Activated naive CD8-positive, alpha-beta T cell treated with anti-CD3 and anti-CD28 coated beads, Interleukin-2, amount 50 U/mL, for 16 hours (primary cell): ENCODE results near the gene NRXN2.
"Not testable (repeated sequence)": the region's sequence is repeated elsewhere in the genome, so short reads cannot be mapped to it uniquely, and the experiment has no call there.

Experiments used
- DNase-seq: peaks from one replicate; pipeline ENCODE4 v3.0.0-alpha.2; 2020; ENCODE audit warnings: low read depth, low spot score

NRXN2 gene

DNA sequence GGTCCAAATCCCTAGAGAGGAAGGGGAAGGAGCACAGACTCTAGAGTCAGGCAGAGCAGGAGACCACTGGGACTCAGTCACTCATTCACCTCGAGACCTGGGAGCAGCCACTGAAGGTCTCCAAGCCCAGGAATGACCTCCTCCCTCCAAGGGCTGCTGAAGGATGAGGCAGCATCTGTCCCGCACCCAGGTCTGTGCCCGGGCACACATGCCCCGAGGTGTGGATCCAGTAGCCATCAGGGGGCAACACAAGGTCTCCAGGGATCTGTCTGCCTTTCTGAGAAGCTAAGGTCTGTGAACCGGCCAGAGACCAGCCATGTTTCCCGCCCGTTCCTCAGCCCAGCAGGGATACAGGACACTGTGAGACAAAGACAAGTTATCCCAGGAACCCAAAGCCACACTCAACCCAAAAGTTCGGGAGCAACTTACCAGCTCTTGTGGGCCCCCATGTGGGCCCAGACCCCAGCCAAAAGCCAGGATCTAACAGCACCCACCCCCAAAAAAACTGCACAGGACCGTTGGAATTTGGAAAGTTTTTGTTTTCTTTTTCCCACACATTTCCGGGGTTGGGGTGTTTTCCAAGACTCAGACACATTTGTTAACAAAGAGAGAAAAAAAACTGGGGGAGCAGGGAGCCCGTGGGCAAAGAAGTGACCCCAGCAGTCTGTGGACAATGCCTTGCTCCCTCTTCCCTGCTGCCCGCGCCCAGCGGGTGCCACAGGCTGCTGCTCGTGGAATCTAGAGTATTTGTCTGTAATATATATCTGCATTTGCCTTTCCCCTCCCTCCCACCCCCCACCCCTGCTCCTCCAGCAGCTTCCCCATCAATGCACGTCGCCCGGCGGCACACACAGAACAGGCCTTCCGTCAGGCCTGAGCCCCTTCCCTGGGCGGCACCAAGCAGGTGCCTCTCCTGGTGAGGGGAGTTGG lies 117.1 kb downstream of the NRXN2 start:
- no peak for DNase-seq

GRCh38 chr11:64605244-64605560 lies 117.8 kb downstream of the NRXN2 start:
- DNase-seq: no peak

- DNase-seq: no peak
Measured at GRCh38 chr11:64604458-64605243, 118.3 kb downstream of the NRXN2 start.

DNA sequence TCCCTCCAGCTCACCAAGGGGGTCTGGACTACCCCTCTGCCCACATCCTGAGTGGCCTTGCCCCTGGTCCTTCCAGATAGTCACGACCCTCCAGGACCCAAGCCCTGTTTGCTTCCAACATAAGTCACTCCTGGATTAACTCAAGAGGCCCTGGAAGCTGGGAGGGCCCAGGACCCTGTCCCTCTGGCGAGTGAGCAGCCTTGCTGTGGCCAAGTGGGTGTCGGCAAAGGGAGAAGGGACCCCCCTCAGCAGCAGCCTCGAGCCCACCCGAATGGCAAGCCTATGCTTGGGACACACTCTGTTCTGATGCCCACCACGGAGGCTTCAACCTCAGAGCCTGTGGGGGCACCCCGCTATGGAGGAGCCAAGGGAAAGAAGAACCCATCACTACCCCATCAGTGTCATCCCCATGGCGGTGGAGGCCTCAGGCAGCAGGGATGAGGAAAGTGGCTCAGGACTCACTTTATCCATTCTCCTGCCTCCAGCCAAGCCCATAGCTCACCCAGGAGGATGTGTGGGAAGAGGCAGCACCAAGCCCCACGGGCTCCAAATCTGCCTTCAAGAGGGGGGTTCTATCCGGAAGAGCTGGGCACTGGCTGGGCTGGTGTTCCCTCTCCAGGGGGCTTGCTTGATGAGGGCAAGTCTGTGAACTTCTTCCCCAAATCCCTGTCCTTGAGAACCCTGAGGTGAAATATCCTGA lies 119.4 kb downstream of the NRXN2 start:
- DNase-seq: no peak

DNA sequence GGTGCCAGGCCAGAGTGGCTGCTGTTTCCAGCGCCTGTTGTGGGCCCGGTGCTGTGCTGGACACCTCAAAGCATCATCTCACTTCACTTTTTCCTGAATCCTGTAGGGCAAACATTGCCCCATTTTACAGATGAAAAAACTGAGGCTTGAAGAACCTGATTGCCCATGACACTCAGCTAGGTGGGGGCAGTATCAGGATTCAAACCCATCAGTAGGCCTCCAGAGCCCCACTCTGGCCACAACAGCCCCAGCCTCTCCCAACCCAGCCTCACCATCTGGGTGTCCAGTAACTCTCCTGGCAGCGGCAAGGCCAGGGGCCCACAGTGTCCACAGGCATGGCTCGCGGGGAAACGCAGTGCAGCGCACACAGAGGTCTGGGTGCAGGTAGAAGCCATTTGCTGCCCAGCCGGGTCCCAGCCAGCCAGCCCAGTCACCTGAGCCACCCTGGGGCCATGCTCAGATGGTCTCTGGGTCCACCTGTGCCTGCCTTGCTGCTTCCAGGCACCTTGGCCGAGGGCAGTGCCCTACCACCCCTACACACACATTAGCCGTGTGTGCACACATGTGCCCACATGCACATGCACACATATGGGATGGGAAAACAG lies 120.4 kb downstream of the NRXN2 start:
- DNase-seq: no peak

DNA sequence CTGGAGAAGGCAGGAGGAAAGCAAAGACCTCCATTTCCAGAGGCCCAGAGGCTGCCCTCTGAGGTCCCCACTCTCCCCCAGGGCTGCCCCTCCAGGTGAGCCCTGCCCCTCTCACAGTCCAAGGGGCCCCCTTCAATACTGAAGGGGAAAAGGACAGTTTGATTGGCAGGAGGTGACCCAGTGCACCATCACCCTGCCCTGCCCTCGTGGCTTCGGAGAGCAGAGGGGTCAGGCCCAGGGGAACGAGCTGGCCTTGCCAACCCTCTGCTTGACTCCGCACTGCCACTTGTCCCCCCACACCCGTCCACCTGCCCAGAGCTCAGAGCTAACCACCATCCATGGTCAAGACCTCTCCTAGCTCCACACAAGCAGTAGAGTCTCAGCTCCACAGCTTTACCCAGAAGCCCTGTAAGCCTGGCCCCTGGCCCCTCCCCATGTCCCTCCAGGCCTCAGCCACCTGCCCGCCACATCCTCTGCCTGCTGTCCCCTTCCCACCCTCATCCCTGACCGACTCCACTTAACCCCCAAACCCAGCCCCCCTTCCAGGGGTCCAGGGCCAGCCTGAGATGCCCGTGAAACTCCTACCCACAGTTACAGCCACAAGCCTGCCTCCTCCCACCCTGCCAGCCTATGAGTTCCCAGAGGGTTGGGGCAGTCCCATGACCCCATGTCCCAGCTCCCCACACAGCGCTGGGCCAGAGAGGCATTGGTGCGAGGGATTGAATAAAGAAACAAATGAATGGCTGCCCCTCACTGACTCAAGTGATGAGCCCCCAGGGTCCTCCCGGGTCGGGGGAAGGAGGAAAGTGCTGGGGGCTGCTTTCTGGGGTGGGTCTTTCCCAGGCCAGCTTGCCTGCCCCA lies 121.2 kb downstream of the NRXN2 start:
- DNase-seq: no peak

DNA sequence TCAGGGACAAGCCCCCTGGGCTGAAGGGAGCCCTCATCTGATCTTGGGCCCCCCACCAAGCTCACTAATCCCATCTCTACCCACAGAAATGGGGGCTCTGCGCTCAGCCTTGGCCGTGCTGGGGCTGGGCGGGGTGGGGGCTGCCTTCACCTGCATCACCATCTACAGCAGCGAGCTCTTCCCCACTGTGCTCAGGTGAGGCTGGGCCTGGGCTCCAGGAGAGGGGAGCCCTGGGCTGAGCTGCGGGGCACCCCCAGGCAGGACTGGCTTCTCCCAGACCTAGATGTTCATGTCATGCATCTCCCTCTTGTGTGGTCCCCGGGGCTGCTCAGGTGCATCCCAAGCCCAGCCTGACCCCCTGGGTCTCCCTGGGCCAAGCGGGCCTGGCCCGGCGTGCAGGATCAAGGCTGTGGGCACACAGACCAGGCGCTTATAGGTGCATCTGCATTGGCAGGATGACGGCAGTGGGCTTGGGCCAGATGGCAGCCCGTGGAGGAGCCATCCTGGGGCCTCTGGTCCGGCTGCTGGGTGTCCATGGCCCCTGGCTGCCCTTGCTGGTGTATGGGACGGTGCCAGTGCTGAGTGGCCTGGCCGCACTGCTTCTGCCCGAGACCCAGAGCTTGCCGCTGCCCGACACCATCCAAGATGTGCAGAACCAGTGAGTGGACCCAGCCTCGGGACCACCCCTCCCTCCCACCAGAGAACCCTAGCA lies 122.6 kb downstream of the NRXN2 start:
- no peak for DNase-seq

GRCh38 chr11:64599698-64600211 lies 123.2 kb downstream of the NRXN2 start:
- no peak for DNase-seq

GRCh38 chr11:64598797-64599697 lies 124.0 kb downstream of the NRXN2 start:
- DNase-seq: no peak

DNA sequence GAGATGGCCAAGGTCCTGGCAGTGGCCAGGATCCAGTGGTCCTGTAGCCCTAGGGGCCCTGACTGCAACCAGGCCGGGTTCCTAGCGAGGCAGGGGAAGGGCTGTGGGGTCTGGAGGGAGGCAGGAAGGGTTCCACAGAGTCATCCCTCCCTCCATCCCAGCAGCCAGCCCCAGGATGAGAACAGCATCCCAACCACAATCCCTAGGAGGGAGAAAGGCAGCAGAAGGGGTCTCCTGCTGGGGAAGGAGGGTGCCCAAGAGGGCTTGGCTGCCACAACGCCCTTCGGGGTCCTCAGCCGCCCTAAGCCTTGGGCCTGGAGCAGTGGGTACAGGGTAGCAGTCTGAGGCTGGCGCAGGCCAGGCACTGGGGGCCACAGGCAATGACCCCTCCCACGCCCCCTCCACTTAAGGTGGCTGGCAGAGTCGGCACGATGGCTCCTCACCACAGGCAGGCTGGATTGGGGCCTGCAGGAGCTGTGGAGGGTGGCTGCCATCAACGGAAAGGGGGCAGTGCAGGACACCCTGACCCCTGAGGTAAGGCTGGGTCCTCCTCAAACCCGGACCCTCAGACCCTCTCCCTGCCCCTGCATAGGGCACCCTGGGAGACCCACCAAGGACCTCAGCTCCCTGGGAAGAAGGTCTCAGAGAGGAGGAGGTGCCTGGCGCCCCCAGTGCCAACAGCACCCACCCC lies 124.7 kb downstream of the NRXN2 start:
- DNase-seq: no peak

GRCh38 chr11:64597671-64598101 lies 125.3 kb downstream of the NRXN2 start:
- no peak for DNase-seq

GRCh38 chr11:64595922-64596321 lies 127.1 kb downstream of the NRXN2 start:
- not testable (repeated sequence) for DNase-seq

DNA sequence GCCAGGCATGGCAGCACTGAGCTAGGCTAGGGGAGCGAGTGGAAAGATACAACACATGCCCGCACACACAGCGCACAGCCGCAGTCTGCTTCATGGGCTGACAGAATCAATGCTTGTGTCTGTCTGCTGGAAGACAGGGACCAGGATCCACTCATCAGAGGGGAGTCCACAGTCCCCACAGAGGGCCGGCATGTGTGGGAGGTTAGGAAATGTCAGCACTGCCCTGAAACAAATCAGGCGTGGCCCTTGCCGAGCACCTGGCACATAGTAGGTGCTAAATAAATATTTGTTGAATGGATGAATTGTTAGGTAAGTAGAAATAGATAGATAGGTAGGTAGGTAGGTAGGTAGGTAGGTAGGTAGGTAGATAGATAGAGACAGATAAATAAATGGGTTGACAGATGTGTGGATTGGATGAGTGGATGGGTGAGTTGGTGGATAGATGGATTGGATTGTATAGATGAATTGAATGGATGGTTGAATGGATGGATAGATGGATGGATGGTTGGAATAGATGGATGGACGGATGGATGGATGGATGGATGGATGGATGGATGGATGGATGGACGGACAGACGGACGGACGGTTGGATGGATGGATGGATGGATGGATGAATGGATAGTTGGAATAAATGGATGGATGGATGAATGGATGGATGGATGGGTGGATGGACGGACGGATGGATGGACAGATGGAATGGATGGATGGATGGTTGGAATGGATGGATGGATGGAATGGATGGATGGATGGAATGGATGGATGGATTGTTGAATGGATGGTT lies 128.6 kb downstream of the NRXN2 start:
- no peak for DNase-seq

- no peak for DNase-seq
Measured at GRCh38 chr11:64593156-64594105, 129.6 kb downstream of the NRXN2 start.

- no peak for DNase-seq
Measured at GRCh38 chr11:64592656-64593055, 130.3 kb downstream of the NRXN2 start.

DNA sequence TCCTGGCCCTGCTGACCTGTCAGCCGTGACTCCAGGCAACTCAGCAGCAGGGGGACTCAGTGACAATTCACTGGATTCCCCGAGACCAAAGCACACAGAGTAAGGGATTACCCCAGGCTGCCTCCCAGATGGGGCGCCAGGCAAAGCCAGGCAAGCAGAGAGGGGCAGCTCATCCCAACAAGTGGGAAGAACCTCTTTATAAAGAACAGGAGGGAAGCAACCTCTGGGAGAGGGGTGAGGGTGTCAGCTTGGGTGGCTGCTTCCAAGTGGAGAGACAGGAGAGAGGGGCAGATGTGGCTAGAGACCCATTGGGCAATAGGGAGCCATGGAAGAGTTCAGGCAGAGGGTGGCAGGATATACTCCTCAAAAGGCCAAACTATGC lies 130.8 kb downstream of the NRXN2 start:
- no peak for DNase-seq
